Testis (tissue), 3 donors: Measurements from ENCODE around the gene RPL5. TPM values are rescaled to one million over a fixed set of nuclear protein-coding genes. Genes with fewer than 3 reads are reported as not detected.

Source experiments
- DNase-seq: peaks from one replicate; pipeline ENCODE4 v3.0.0-alpha.2; 2019
- H3K27ac ChIP-seq, 2 donors: fragments of 200-600 bp; sonication (generic); one replicate each; pipeline ENCODE4 v1.5.1; 2019
- H3K27me3 ChIP-seq: fragments of 200-600 bp; sonication (generic); one replicate; pipeline ENCODE4 v1.5.1; 2019
- H3K36me3 ChIP-seq: fragments of 200-600 bp; sonication (generic); one replicate; pipeline ENCODE4 v1.5.1; 2017; ENCODE audit warnings: low read depth; ENCODE audit errors: missing control alignments
- H3K4me1 ChIP-seq: fragments of 200-600 bp; sonication (generic); one replicate; pipeline ENCODE4 v1.5.1; 2019
- H3K4me3 ChIP-seq, 2 donors: fragments of 200-600 bp; sonication (generic); one replicate each; pipeline ENCODE4 v1.5.1; 2017 to 2019
- H3K9me3 ChIP-seq: fragments of 200-600 bp; sonication (generic); one replicate; pipeline ENCODE4 v1.5.1; 2017
- POLR2A ChIP-seq: fragments of 450-650 bp; IDR thresholded peaks from one replicate; pipeline ENCODE4 v1.6.1; 2017; ENCODE audit warnings: antibody characterized with exemption, mild to moderate bottlenecking, moderate library complexity
- WGBS, 2 donors: methylation state at CpG; one replicate each; pipeline ENCODE4 v1.1.5; 2018; 5-methylcytosine and 5-hydroxymethylcytosine counted together
- intact Hi-C: fragments of 100-400 bp; cut with DNase I; formaldehyde crosslinking; loops from one replicate; pipeline ENCODE4 v1.15.1; 2023; ENCODE audit warnings: low total_unique reads
- polyA plus RNA-seq: library from polyadenylated mRNA; stranded (reverse); fragments of 350-450 nt; fragmentation: Illumina TruSeq; extraction: RNeasy Lipid Tissue Mini Kit (QIAGEN cat#74804); gene quantifications from one replicate; pipeline ENCODE4 v1.2.3, GENCODE V29; 2014; ENCODE audit warnings: low read depth, low replicate concordance; ENCODE audit not compliant: insufficient read depth
- total RNA-seq, 2 donors: library from RNA; depleted of rRNA; stranded (reverse); fragments of >200 nt; gene quantifications; one replicate each; pipeline ENCODE4 v1.2.3, GENCODE V29; 2016
- TF ChIP-seq, protein P1 (sequence below), 3 experiments: fragments of 450-650 bp in 2 of 3; fragments of 200-600 bp in 1 of 3; sonication (generic) in 1 of 3; IDR thresholded peaks; one replicate each; pipeline ENCODE4 v1.5.1; 2016 to 2019; ENCODE audit warnings: antibody characterized with exemption in 3 of 3, mild to moderate bottlenecking in 2 of 3, moderate library complexity in 1 of 3

The RPL5 gene
- total and polyA plus RNA-seq, 3 donors from 2014 or later, result 548 to 929 (median 899) TPM

GRCh38 chr1:92877792-92878191, 46.0 kb downstream of the RPL5 start:
- no peak overlapping the region for H3K4me3 ChIP-seq
- no peak for DNase-seq
- TF ChIP-seq, protein P1, sequence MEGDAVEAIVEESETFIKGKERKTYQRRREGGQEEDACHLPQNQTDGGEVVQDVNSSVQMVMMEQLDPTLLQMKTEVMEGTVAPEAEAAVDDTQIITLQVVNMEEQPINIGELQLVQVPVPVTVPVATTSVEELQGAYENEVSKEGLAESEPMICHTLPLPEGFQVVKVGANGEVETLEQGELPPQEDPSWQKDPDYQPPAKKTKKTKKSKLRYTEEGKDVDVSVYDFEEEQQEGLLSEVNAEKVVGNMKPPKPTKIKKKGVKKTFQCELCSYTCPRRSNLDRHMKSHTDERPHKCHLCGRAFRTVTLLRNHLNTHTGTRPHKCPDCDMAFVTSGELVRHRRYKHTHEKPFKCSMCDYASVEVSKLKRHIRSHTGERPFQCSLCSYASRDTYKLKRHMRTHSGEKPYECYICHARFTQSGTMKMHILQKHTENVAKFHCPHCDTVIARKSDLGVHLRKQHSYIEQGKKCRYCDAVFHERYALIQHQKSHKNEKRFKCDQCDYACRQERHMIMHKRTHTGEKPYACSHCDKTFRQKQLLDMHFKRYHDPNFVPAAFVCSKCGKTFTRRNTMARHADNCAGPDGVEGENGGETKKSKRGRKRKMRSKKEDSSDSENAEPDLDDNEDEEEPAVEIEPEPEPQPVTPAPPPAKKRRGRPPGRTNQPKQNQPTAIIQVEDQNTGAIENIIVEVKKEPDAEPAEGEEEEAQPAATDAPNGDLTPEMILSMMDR (IDR thresholded peaks at IDR 0.05), result no peak
- TF ChIP-seq POLR2A, result no peak
- H3K36me3 ChIP-seq, result no peaks in the 10 kb centered on the region
- peaks cover 4% of the 10 kb centered on the region for H3K4me1 ChIP-seq
- no peaks in the 10 kb centered on the region for H3K9me3 ChIP-seq
- H3K27ac ChIP-seq, result no peak overlapping the region
- intact Hi-C loops, result no loop called here
- 68 to 69% methylated on average over 4 of the region's 4 CpGs for WGBS, 2 donors
- H3K27me3 ChIP-seq, result no peaks in the 10 kb centered on the region

- intact Hi-C loops, result no loop called here
- Histone ChIP-seq H3K9me3 (no peaks in the 10 kb centered on the region), H3K4me3 (no peak overlapping the region), H3K27me3 (no peaks in the 10 kb centered on the region), H3K36me3 (no peaks in the 10 kb centered on the region), H3K27ac (no peak overlapping the region), H3K4me1 (peaks cover 4% of the 10 kb centered on the region)
- 64 to 71% methylated on average over 4 of the region's 4 CpGs for WGBS, 2 donors
- DNase-seq, result no peak
- TF ChIP-seq, protein P1 (IDR thresholded peaks at IDR 0.05), result no peak
- no peak for TF ChIP-seq POLR2A
Measured at GRCh38 chr1:92879316-92879968, 47.6 kb downstream of the RPL5 start.

DNA sequence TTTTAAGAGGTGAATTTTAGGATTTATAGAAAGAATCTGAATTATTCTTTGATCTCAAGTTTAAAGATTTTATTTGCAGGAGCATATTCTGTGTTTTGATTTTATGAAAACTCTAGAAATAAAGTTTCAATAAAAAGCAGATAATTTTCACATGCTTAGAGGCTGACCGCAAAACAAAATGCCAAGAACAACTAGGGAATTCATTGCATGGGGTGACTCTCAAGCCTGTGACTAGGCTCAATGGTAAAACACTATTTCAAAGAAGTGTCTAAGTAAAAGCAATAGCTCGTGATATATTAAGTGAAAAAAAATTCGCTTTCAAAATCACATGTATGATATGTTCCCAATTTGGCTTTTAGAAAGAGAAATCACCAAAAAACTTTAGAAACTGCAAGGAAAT, 49.6 kb downstream of the RPL5 start:
- Histone ChIP-seq H3K4me3 (no peak overlapping the region), H3K27me3 (no peaks in the 10 kb centered on the region), H3K27ac (no peak overlapping the region), H3K4me1 (peaks cover 2% of the 10 kb centered on the region), H3K36me3 (no peaks in the 10 kb centered on the region), H3K9me3 (no peaks in the 10 kb centered on the region)
- intact Hi-C loops, result no loop called here
- TF ChIP-seq, protein P1 (IDR thresholded peaks at IDR 0.05), result no peak
- TF ChIP-seq POLR2A, result no peak
- WGBS, 2 donors, result 84 to 91% methylated on average over 3 of the region's 3 CpGs
- DNase-seq, result no peak

DNA sequence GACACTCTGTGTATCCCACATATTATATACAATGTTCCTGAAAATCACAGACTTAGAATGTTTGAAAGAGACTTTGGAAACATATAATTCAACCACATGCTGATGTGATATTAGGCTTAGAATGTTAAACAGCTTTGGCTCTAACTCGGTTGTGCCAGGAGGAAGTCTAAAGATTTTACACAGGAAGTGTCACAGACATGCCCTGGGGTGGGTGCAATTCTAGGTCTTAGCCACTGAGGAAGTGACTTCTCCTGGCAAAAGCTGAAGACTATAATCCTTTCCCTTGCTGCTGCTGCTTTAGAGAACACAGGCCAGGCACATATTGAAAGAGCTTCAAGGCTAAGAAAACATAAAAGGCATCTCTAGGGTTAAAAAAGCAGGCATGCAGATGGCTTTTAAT, 51.0 kb downstream of the RPL5 start:
- H3K9me3 ChIP-seq, result no peaks in the 10 kb centered on the region
- no peaks in the 10 kb centered on the region for H3K27me3 ChIP-seq
- TF ChIP-seq POLR2A, result no peak
- TF ChIP-seq, protein P1 (IDR thresholded peaks at IDR 0.05), result no peak
- no peaks in the 10 kb centered on the region for H3K4me1 ChIP-seq
- DNase-seq, result no peak
- intact Hi-C loops, result no loop called here
- no peaks in the 10 kb centered on the region for H3K36me3 ChIP-seq
- no peak overlapping the region for H3K4me3 ChIP-seq
- WGBS, 2 donors, result 48 to 77% methylated on average over 1 of the region's 1 CpG
- H3K27ac ChIP-seq, result no peak overlapping the region

DNA sequence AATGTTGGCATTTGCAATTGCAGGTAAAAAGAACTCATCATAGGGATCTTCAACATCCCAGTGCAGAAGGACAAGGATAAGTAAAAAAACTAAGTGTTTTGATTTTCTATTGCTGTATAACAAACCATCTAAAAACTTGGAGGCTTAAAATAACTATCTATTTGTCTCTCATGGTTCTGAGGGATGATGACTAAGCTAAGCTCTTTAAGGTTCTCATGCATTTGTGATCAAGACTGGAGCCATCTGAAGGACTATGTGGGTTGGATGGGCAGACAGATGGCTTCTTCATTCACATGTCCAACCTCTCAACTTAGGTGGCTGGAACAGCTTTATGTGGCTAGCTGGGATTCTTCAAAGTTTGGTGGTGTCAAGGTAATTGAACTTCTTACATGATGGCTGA, 51.5 kb downstream of the RPL5 start:
- H3K27me3 ChIP-seq, result no peaks in the 10 kb centered on the region
- H3K9me3 ChIP-seq, result no peaks in the 10 kb centered on the region
- no peak overlapping the region for H3K4me3 ChIP-seq
- intact Hi-C loops, result no loop called here
- DNase-seq, result no peak
- no peaks in the 10 kb centered on the region for H3K36me3 ChIP-seq
- no peaks in the 10 kb centered on the region for H3K4me1 ChIP-seq
- TF ChIP-seq, protein P1 (IDR thresholded peaks at IDR 0.05), result no peak
- H3K27ac ChIP-seq, result no peak overlapping the region
